Naive thymus-derived CD4-positive, alpha-beta T cell (primary cell): Measurements from ENCODE around the gene COL6A2. TPM values are rescaled to one million over a fixed set of nuclear protein-coding genes. Genes with fewer than 3 reads are reported as not detected.
"Not testable (repeated sequence)": the region's sequence is repeated elsewhere in the genome, so short reads cannot be mapped to it uniquely, and the experiment has no call there.

Experiments
- ATAC-seq: fragments of 150-1000 bp; cut with Tn5 transposase; 2 replicates; pipeline ENCODE4 v1.10.0; 2021; ENCODE audit warnings: mild to moderate bottlenecking, moderate library complexity
- CTCF ChIA-PET: fragments of 350-600 bp; sonication (Branson Sonifier 250); formaldehyde crosslinking; loops from one replicate; lab custom pipeline; 2021; ENCODE audit warnings: antibody characterized with exemption; lab: Charles Lee
- POLR2A ChIA-PET: fragments of 350-600 bp; sonication (Branson Sonifier 250); formaldehyde crosslinking; loops from one replicate; lab custom pipeline; 2021; ENCODE audit warnings: antibody characterized with exemption, inconsistent platforms; lab: Charles Lee
- DNase-seq, 9 donors: peaks; one replicate each; pipeline versions ENCODE4 v3.0.0 to v3.0.0-alpha.2; 2020 to 2022; ENCODE audit warnings: mixed read lengths in 1 of 9
- H3K27ac ChIP-seq: one replicate; pipeline ENCODE4 v1.7.0; 2013; ENCODE audit warnings: mild to moderate bottlenecking, low read depth, low read length, moderate library complexity
- H3K27me3 ChIP-seq, 2 donors: one replicate each; pipeline ENCODE4 v1.7.0; 2013; ENCODE audit warnings: low read length in 2 of 2, mild to moderate bottlenecking in 2 of 2, moderate library complexity in 2 of 2; ENCODE audit not compliant: control insufficient read depth in 2 of 2, insufficient read depth in 2 of 2
- H3K36me3 ChIP-seq, 3 experiments: 1 replicate in 2 of 3; 2 replicates in 1 of 3; pipeline ENCODE4 v1.7.0; 2013; ENCODE audit warnings: low read length in 3 of 3, mild to moderate bottlenecking in 3 of 3, moderate library complexity in 1 of 3; ENCODE audit not compliant: insufficient read depth in 3 of 3, control insufficient read depth in 2 of 3
- H3K4me1 ChIP-seq, 2 donors: one replicate each; pipeline ENCODE4 v1.7.0; 2013; ENCODE audit warnings: low read length in 2 of 2, mild to moderate bottlenecking in 2 of 2, moderate library complexity in 1 of 2; ENCODE audit not compliant: control insufficient read depth in 2 of 2, insufficient read depth in 2 of 2
- H3K4me3 ChIP-seq: 2 replicates; pipeline ENCODE4 v1.7.0; 2013; ENCODE audit warnings: mild to moderate bottlenecking, low read length
- H3K9me3 ChIP-seq, 3 experiments: 1 replicate in 2 of 3; 2 replicates in 1 of 3; pipeline ENCODE4 v1.7.0; 2013; ENCODE audit warnings: low read length in 3 of 3; ENCODE audit not compliant: control insufficient read depth in 2 of 3
- H3K27ac Mint-ChIP-seq, 9 donors: one replicate each; pipeline ENCODE4 v1.8.0; 2020 to 2022; ENCODE audit warnings: mixed read lengths in 9 of 9, mild to moderate bottlenecking in 8 of 9, moderate library complexity in 5 of 9, inconsistent platforms in 2 of 9
- H3K27me3 Mint-ChIP-seq, 5 donors: one replicate each; pipeline ENCODE4 v1.8.0; 2021 to 2022; ENCODE audit warnings: mixed read lengths in 5 of 5, mild to moderate bottlenecking in 1 of 5
- H3K36me3 Mint-ChIP-seq, 5 donors: one replicate each; pipeline ENCODE4 v1.8.0; 2020 to 2022; ENCODE audit warnings: mixed read lengths in 5 of 5, mild to moderate bottlenecking in 3 of 5, inconsistent platforms in 1 of 5
- H3K4me1 Mint-ChIP-seq, 7 donors: one replicate each; pipeline ENCODE4 v1.8.0; 2020 to 2022; ENCODE audit warnings: mixed read lengths in 7 of 7, mild to moderate bottlenecking in 3 of 7, inconsistent platforms in 1 of 7
- H3K4me3 Mint-ChIP-seq, 10 donors: one replicate each; pipeline ENCODE4 v1.8.0; 2020 to 2022; ENCODE audit warnings: mild to moderate bottlenecking in 10 of 10, mixed read lengths in 10 of 10, moderate library complexity in 6 of 10, inconsistent platforms in 2 of 10
- H3K9me3 Mint-ChIP-seq, 11 donors: one replicate each; pipeline ENCODE4 v1.8.0; 2020 to 2022; ENCODE audit warnings: mixed read lengths in 11 of 11, mild to moderate bottlenecking in 4 of 11, inconsistent platforms in 1 of 11, moderate library complexity in 1 of 11
- intact Hi-C, 2 donors: fragments of 100-400 bp; cut with micrococcal nuclease; formaldehyde crosslinking; loops; one replicate each; pipeline ENCODE4 v1.15.1; 2023
- polyA plus RNA-seq, 2 donors: library from polyadenylated mRNA; unstranded; fragments of 300-500 nt; fragmentation: Illumina TruSeq; gene quantifications; one replicate each; pipeline ENCODE4 v1.2.3, GENCODE V29; 2021
- total RNA-seq, 6 experiments: library from RNA in 5 of 6; stranded (reverse) in 5 of 6; gene quantifications; 1 replicate in 5 of 6; 2 replicates in 1 of 6; pipeline ENCODE4 v1.2.3 and lab custom pipeline; 2021 to 2026

The COL6A2 gene
- total and polyA plus RNA-seq, 7 experiments from 2014 or later: 1.7 to 47.7 (median 33.3) TPM

DNA sequence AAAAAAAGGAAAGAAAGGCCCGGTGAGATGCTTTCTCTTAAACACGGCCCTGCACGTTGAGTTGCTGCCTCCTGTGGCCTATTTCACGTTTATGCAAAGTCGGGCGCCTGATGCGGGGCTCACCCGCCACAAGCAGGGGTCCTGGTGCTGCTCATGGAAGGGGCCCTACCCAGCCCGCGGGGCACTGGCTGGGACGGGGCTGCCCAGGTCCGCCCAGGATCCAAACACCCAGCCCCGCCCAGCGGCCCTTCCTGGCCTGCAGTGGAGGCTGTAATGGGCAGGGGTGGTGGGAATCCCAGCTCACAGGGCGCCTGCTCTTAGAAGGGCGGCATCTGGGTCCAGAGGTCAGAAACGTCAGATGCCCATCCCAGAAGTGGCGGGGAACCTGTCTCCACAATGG lies 1.6 kb downstream of the COL6A2 start:
- ChIA-PET POLR2A (no interaction called here), CTCF (no interaction called here)
- H3K27me3 Mint-ChIP-seq: peaks cover 0 to 52% (median 34%) of the 10 kb centered on the region in 5 donors

DNA sequence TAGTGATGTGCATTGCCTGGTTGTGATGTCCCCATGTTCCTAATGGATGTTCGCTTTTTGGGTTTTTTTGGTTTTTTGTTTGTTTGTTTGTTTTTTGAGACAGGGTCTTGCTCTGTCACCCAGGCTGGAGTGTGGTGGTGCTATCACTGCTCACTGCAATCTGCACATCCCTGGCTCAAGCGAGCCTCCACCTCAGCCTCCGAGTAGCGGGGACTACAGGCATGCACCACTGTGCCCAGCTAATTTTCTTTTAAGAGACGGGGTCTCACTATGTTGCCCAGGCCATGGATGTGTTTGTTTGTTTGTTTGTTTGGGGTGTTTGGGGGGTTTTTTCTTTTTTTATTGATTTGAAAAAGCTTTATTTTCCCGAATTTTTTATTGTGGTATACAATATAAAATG lies 2.1 kb downstream of the COL6A2 start:
- Histone ChIP-seq H3K36me3 (no peaks in the 10 kb centered on the region), H3K9me3 (no peaks in the 10 kb centered on the region), H3K4me3 (no peak overlapping the region), H3K4me1 (peaks cover 0 to 2% of the 10 kb centered on the region in 2 donors), H3K27me3 (no peaks in the 10 kb centered on the region), H3K27ac (no peak overlapping the region)
- Mint-ChIP-seq H3K27ac (no peak overlapping the region), H3K9me3 (peaks cover 3 to 37% (median 16%) of the 10 kb centered on the region in 11 donors), H3K4me1 (peaks cover 0 to 18% (median 4%) of the 10 kb centered on the region in 7 donors), H3K27me3 (peaks cover 0 to 54% (median 34%) of the 10 kb centered on the region in 5 donors), H3K4me3 (peak overlapping the region in 8 of 10 donors; percentile 25 to 80 (median 50)), H3K36me3 (peaks cover 1 to 35% (median 11%) of the 10 kb centered on the region in 5 donors)
- POLR2A ChIA-PET: no interaction called here
- CTCF ChIA-PET: no interaction called here
- DNase-seq (no peak), ATAC-seq (no peak)
- intact Hi-C loops: no loop called here

More for the DNA sequence above, 1.6 kb downstream of the COL6A2 start:
- no peak for ATAC-seq
- H3K9me3 Mint-ChIP-seq: peaks cover 0 to 32% (median 12%) of the 10 kb centered on the region in 11 donors
- H3K4me3 Mint-ChIP-seq: peak overlapping the region in 7 of 10 donors; percentile 42 to 80 (median 66)
- Histone ChIP-seq H3K27me3 (no peaks in the 10 kb centered on the region), H3K4me1 (peaks cover 0 to 6% of the 10 kb centered on the region in 2 donors), H3K36me3 (no peaks in the 10 kb centered on the region), H3K9me3 (no peaks in the 10 kb centered on the region), H3K4me3 (no peak overlapping the region), H3K27ac (no peak overlapping the region)
- intact Hi-C loops: loop anchor here (5.0 to 10.0 kb wide), 2 partner anchors 125 to 128 kb away; partner anchors contain the start of gene LSS (in 1 of the 2)
- H3K4me1 Mint-ChIP-seq: peaks cover 0 to 18% (median 4%) of the 10 kb centered on the region in 7 donors
- no peak overlapping the region for H3K27ac Mint-ChIP-seq
- H3K36me3 Mint-ChIP-seq: peaks cover 1 to 34% (median 11%) of the 10 kb centered on the region in 5 donors
- peak in 2 of 9 donors; percentile 5 to 11 for DNase-seq

DNA sequence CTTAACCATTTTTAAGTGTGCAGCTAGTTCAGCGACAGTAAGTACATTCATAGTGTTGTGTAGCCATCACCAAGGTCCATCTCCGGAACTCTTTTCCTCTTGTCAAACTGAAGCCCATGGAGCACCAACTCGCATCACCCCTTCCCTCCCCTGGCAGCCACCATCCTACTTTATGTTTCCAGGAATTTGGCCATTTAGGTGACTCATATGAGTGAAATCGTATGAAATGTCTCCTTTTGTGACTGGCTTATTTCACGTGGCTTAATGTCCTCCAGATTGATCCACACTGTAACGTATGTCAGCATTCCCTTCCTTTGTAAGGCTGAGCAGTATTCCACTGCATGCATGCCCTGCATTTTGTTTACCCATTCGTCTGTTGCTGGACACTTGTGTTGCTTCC lies 2.5 kb downstream of the COL6A2 start:
- intact Hi-C loops: no loop called here
- Mint-ChIP-seq H3K9me3 (peaks cover 3 to 39% (median 16%) of the 10 kb centered on the region in 11 donors), H3K4me1 (peaks cover 0 to 18% (median 4%) of the 10 kb centered on the region in 7 donors), H3K36me3 (peaks cover 1 to 35% (median 11%) of the 10 kb centered on the region in 5 donors), H3K4me3 (peak overlapping the region in 9 of 10 donors; percentile 8 to 80 (median 51)), H3K27me3 (peaks cover 0 to 54% (median 35%) of the 10 kb centered on the region in 5 donors), H3K27ac (peak overlapping the region in 1 of 9 donors; percentile 24)
- H3K4me3 ChIP-seq: no peak overlapping the region
- H3K9me3 ChIP-seq: no peaks in the 10 kb centered on the region
- DNase-seq (peak in 1 of 9 donors; percentile 2), ATAC-seq (no peak)
- ChIA-PET CTCF (no interaction called here), POLR2A (no interaction called here)
- no peak overlapping the region for H3K27ac ChIP-seq
- no peaks in the 10 kb centered on the region for H3K27me3 ChIP-seq
- H3K36me3 ChIP-seq: no peaks in the 10 kb centered on the region
- H3K4me1 ChIP-seq: peaks cover 0 to 2% of the 10 kb centered on the region in 2 donors

DNA sequence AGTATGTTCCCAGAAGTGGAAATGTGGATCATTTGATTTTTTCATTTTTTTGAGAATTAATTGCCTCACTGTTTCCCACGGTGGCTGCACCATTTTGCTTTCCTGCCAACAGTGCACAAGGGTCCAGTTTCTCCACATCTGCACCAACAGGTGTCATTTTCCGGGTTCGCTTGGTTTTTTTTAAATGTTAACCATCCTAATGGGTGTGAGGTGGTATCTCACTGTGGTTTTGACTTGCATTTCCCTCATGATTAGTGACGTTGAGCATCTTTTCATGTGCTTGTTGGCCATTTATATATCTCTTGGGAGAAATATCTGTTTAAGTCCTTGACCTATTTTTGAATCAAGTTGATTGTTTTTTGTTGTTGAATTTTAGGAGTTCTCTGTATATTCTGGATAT lies 3.0 kb downstream of the COL6A2 start:
- CTCF ChIA-PET: no interaction called here

DNA sequence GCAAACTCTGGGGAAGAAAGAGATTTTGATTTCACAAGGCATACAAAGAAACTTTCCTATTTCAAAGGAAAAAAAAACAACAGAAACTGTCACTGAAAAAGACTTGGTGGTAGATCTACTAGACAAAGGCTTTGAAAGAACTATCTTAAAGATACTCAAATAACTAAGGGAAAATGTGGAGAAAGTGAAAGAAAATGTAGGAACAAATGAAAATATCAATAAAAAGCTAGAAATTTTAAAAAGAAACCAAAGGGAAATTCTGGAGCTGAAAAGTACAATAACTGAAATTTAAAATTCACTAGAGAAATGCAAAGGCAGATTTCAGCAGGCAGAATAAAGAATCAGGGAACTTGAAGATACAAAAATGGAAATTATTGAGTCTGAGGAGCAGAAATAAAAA lies 6.2 kb downstream of the COL6A2 start:
- Histone ChIP-seq H3K27ac (no peak overlapping the region), H3K9me3 (peaks cover 0 to 6% (median 0%) of the 10 kb centered on the region in 3 experiments), H3K27me3 (no peaks in the 10 kb centered on the region), H3K36me3 (no peaks in the 10 kb centered on the region), H3K4me3 (no peak overlapping the region), H3K4me1 (peaks cover 0 to 2% of the 10 kb centered on the region in 2 donors)
- Mint-ChIP-seq H3K27me3 (peaks cover 0 to 53% (median 40%) of the 10 kb centered on the region in 5 donors), H3K9me3 (peaks cover 7 to 63% (median 18%) of the 10 kb centered on the region in 11 donors), H3K36me3 (peaks cover 1 to 42% (median 15%) of the 10 kb centered on the region in 5 donors), H3K27ac (no peak overlapping the region), H3K4me3 (no peak overlapping the region), H3K4me1 (peaks cover 0 to 13% (median 0%) of the 10 kb centered on the region in 7 donors)
- DNase-seq: no peak
- POLR2A ChIA-PET: no interaction called here
- CTCF ChIA-PET: interaction anchor here (0.6 kb wide), 1 partner anchor 976 kb away, joined by 3 read pairs; no protein-coding TSS in a partner anchor
- intact Hi-C loops: no loop called here
- no peak for ATAC-seq

More for the DNA sequence above, 3.0 kb downstream of the COL6A2 start:
- DNase-seq (no peak), ATAC-seq (no peak)
- Histone ChIP-seq H3K9me3 (no peaks in the 10 kb centered on the region), H3K27ac (no peak overlapping the region), H3K4me1 (peaks cover 0 to 2% of the 10 kb centered on the region in 2 donors), H3K4me3 (no peak overlapping the region), H3K27me3 (no peaks in the 10 kb centered on the region), H3K36me3 (no peaks in the 10 kb centered on the region)
- POLR2A ChIA-PET: no interaction called here
- H3K9me3 Mint-ChIP-seq: peaks cover 5 to 44% (median 16%) of the 10 kb centered on the region in 11 donors
- peaks cover 1 to 35% (median 11%) of the 10 kb centered on the region in 5 donors for H3K36me3 Mint-ChIP-seq
- peaks cover 0 to 18% (median 4%) of the 10 kb centered on the region in 7 donors for H3K4me1 Mint-ChIP-seq
- H3K27me3 Mint-ChIP-seq: peaks cover 0 to 56% (median 40%) of the 10 kb centered on the region in 5 donors
- intact Hi-C loops: no loop called here
- H3K4me3 Mint-ChIP-seq: peak overlapping the region in 7 of 10 donors; percentile 8 to 66 (median 48)
- H3K27ac Mint-ChIP-seq: peak overlapping the region in 1 of 9 donors; percentile 24

DNA sequence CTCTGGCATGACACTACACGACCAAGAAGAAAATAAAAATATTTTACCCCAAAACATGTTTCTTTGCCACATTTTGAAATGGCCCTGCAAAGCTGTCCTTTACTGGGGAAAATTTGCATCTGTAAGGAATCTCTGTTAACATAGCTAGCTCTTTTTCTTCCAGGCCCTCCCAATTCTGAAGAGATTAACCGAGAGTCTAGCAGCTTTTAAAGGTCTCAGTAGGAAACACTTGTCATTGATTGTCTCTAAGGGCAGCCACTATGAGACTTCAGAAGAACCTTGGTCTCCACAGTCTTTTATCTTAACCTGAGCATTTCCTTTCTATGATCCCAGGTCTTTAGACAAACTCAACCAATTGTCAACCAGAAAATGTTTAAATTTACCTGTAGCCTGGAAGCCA lies 9.5 kb downstream of the COL6A2 start:
- H3K4me1 Mint-ChIP-seq, H3K27ac Mint-ChIP-seq, H3K4me3 ChIP-seq, H3K4me3 Mint-ChIP-seq, intact Hi-C loops, POLR2A ChIA-PET, DNase-seq, H3K27ac ChIP-seq, H3K4me1 ChIP-seq, H3K9me3 ChIP-seq, H3K27me3 ChIP-seq, H3K36me3 ChIP-seq, CTCF ChIA-PET, ATAC-seq: not testable (repeated sequence)
- H3K27me3 Mint-ChIP-seq: peaks cover 0 to 27% (median 17%) of the 10 kb centered on the region in 5 donors
- peaks cover 7 to 51% (median 16%) of the 10 kb centered on the region in 11 donors for H3K9me3 Mint-ChIP-seq
- H3K36me3 Mint-ChIP-seq: peaks cover 1 to 29% (median 17%) of the 10 kb centered on the region in 5 donors
